Stomach smooth muscle (tissue), 2 donors: ENCODE measurements around the gene UNC13A.
"Not testable (repeated sequence)": the region's sequence is repeated elsewhere in the genome, so short reads cannot be mapped to it uniquely, and the experiment has no call there.

ENCODE experiments used
- H3K27ac ChIP-seq: one replicate; pipeline ENCODE4 v1.7.0; 2013; ENCODE audit warnings: mild to moderate bottlenecking, low read length, inconsistent platforms
- H3K27me3 ChIP-seq, 2 donors: one replicate each; pipeline ENCODE4 v1.7.0; 2013; ENCODE audit warnings: low read length in 2 of 2; ENCODE audit not compliant: insufficient read depth in 2 of 2, control insufficient read depth in 1 of 2
- H3K36me3 ChIP-seq, 2 donors: one replicate each; pipeline ENCODE4 v1.7.0; 2013; ENCODE audit warnings: low read length in 2 of 2; ENCODE audit not compliant: control insufficient read depth in 2 of 2, insufficient read depth in 2 of 2
- H3K4me1 ChIP-seq: one replicate; pipeline ENCODE4 v1.7.0; 2013; ENCODE audit warnings: low read length; ENCODE audit not compliant: control insufficient read depth, insufficient read depth
- H3K4me3 ChIP-seq, 2 donors: one replicate each; pipeline ENCODE4 v1.7.0; 2013; ENCODE audit warnings: low read length in 2 of 2
- H3K9ac ChIP-seq, 2 donors: one replicate each; pipeline ENCODE4 v1.7.0; 2013; ENCODE audit warnings: low read length in 2 of 2, mild to moderate bottlenecking in 1 of 2
- H3K9me3 ChIP-seq, 2 donors: one replicate each; pipeline ENCODE4 v1.7.0; 2013; ENCODE audit warnings: low read length in 2 of 2; ENCODE audit not compliant: control insufficient read depth in 2 of 2
- donor health status: healthy.
- donor health status: Pancreatic carcinoma.

UNC13A gene

DNA sequence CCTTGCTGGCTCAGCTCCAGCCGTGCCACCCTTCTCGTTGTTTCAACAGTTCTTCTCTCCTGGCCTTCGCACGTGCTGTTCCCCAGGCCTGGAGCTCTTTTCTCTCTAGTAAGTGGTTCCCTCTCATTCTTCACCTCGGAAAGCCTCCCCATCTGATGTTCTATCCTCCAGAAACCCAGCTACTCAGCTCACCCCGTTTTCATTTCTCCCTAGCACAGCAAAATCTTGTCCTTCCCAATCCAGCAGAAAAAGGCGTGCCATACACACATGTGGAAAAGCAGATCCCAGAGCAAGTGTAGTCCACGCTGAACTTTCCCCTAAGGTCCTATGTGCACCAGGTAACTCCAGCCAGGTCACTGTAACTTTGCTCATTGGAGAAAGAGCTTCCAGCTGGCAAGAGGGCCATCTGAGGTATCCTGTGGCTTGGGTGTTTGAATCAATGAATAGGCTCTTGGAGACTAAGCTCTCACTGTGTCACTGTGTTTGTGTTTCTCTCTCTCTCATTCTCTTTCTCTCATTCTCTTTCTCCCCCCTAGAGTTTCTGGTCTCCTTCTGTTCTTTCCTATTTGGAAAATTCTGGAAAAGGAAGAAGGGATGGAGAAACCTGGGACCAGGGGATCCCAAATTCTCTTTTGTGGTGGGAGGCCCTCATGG is 83.7 kb downstream of the UNC13A start:
- no peaks in the 10 kb centered on the region for H3K36me3 ChIP-seq
- no peak overlapping the region for H3K9ac ChIP-seq
- peaks cover 21 to 47% of the 10 kb centered on the region in 2 donors for H3K27me3 ChIP-seq
- H3K4me3 ChIP-seq = no peak overlapping the region
- no peak overlapping the region for H3K27ac ChIP-seq
- H3K9me3 ChIP-seq = no peaks in the 10 kb centered on the region
- peaks cover 10% of the 10 kb centered on the region for H3K4me1 ChIP-seq

DNA sequence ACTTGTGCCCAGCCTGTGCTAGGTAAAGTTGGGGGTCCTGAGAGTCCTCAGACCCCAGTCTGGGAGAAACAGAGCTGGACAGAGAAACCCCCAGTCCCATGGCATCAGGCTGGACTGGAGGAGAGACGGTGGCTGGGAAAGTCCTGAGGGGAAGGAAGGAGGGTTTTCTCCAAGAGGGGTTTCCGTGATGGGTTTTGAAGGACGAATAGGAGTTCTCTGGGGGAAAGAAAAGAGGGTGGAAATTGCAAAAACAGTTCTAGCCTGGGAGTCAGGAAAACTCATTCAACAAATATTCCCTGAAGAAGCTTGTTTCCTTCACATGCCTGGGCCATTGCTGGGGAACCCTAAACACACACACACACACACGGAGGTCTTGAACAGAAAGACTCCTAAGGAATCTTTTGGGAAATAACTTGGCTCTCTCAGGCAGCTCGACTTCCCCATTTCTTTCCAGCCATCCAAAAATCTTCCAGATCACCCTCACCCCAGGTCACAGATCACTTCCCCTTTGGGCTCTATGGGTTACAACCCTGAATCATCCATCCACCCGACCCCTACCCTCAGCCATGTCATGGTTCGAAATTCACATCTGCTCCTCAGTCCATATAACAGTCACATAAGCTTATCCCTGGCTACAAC is 85.2 kb downstream of the UNC13A start:
- Histone ChIP-seq H3K27me3 (peaks cover 21 to 47% of the 10 kb centered on the region in 2 donors), H3K9me3 (no peaks in the 10 kb centered on the region), H3K9ac (no peak overlapping the region), H3K4me1 (peaks cover 10% of the 10 kb centered on the region), H3K36me3 (no peaks in the 10 kb centered on the region), H3K4me3 (no peak overlapping the region), H3K27ac (no peak overlapping the region)

DNA sequence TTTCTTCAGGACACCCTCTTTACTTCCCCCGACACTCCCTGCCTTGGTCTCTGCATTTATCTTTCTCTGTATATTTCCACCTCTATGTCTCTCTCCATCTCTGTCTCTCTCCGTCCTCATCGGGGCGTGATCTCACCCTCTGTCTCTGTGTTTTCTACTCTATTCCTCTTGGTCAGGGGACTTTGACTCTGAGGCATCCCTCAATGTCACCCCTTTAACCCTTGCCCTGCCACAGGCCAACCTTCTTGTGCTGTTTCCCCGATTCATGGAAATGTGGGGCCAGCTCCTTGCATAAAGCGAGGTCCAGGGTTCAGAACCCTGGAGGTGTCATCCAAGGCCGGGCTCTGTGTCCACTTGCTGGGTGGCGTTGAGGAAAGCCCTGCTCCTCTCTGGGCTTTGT is 85.9 kb downstream of the UNC13A start:
- H3K4me3 ChIP-seq = no peak overlapping the region
- H3K9ac ChIP-seq = no peak overlapping the region
- H3K36me3 ChIP-seq = no peaks in the 10 kb centered on the region
- peaks cover 10% of the 10 kb centered on the region for H3K4me1 ChIP-seq
- no peak overlapping the region for H3K27ac ChIP-seq
- peaks cover 21 to 47% of the 10 kb centered on the region in 2 donors for H3K27me3 ChIP-seq
- no peaks in the 10 kb centered on the region for H3K9me3 ChIP-seq

DNA sequence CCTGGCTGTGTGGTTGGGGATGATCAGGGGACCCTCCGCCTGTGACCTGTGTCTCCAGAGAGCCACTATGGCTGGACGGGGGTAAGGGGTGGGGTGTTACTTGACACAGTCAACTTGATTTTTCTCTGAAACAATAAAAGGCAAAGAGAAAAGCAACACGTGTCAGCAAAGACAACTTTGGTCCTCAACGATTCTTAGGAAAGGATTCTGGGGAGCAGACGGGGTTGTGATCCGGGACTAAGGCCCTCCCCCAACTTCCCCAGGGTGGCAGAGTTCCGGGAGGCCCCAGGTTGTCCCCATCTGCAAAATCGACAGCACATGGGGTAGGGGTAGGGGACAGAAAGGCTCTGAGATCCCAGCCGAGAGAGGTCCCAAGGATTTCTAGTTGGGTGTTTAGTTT is 86.5 kb downstream of the UNC13A start:
- H3K4me1 ChIP-seq = peaks cover 10% of the 10 kb centered on the region
- H3K27ac ChIP-seq = no peak overlapping the region
- no peak overlapping the region for H3K9ac ChIP-seq
- no peaks in the 10 kb centered on the region for H3K36me3 ChIP-seq
- no peaks in the 10 kb centered on the region for H3K9me3 ChIP-seq
- H3K4me3 ChIP-seq = no peak overlapping the region
- H3K27me3 ChIP-seq = peaks cover 19 to 44% of the 10 kb centered on the region in 2 donors

DNA sequence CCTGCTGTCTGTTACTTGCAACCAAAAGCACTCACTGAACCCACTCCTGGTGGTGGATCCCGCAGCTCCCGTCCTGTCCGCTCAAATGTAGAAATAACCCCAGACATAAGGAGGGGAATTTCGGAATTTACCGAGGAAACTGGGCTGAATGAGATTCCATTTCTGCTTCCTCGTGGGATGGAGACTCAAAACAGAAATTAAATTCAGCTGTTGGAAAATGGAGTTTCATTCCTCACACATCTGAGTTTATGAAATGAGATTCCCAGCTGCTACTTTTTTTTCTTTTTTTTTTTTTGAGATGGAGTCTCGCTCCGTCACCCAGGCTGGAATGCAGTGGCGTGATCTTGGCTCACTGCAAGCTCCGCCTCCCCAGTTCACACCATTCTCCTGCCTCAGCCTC is 88.4 kb downstream of the UNC13A start:
- H3K27ac ChIP-seq = no peak overlapping the region
- H3K4me1 ChIP-seq = no peaks in the 10 kb centered on the region
- no peak overlapping the region for H3K4me3 ChIP-seq
- peaks cover 16 to 25% of the 10 kb centered on the region in 2 donors for H3K27me3 ChIP-seq
- no peaks in the 10 kb centered on the region for H3K36me3 ChIP-seq
- H3K9me3 ChIP-seq = no peaks in the 10 kb centered on the region
- H3K9ac ChIP-seq = no peak overlapping the region

DNA sequence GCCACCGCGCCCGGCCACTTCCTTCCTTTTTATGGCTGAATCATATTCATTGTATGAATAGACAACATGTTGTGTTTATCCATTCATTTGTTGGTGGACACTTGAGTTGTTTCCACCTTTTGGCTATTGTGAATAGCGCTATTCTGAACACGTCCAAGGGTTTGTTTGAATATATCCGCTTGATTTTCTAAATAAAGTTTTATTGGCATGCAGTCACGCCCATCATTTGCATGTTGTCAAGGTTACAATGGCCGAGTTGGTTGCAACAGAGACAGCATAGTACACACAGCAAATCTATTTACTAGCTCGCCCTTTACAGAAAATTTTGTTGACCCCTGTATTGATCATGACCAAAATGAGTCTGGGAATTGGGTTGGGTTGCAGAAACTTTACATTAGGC is 89.2 kb downstream of the UNC13A start:
- Histone ChIP-seq H3K9me3 (no peaks in the 10 kb centered on the region), H3K9ac (no peak overlapping the region), H3K27me3 (peaks cover 16 to 17% of the 10 kb centered on the region in 2 donors), H3K36me3 (no peaks in the 10 kb centered on the region), H3K4me1 (no peaks in the 10 kb centered on the region), H3K27ac (no peak overlapping the region), H3K4me3 (no peak overlapping the region)

DNA sequence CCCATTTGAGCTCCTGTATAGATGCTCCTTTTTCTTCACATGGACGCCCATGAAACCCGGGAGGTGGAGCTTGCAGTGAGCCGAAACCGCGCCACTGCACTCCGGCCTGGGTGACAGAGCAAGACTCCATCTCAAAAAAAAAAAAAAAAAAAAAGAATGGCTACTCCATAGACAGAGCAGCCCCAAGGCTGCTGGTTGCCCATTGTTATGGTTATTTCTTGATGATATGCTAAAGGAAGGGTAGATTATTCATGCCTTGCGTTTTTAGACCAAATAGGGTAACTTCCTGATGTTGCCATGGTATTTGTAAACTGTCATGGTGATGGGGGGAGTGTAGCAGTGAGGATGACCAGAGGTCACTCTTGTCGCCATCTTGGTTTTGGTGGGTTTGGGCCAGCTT is 90.1 kb downstream of the UNC13A start:
- H3K4me3 ChIP-seq, H3K4me1 ChIP-seq, H3K27ac ChIP-seq, H3K9ac ChIP-seq, H3K36me3 ChIP-seq, H3K9me3 ChIP-seq: not testable (repeated sequence)
- peaks cover 11 to 15% of the 10 kb centered on the region in 2 donors for H3K27me3 ChIP-seq

DNA sequence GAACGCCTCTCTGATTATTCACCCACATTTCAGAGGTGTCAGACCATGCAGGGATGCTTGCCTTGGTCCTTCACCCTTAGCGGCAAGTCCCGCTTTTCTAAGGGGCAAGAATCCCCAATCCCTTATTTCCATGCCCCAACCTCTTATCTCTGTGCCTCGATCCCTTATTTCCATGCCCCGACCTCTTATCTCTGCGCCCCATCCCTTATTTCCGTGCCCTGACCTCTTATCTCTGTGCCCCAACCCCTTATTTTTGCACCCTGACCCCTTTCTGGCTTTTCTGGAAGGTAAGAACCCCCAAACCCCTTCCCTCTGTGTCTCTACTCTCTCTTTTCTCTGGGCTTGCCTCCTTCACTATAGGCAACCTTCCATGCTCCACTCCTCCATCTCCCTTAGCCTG is 93.9 kb downstream of the UNC13A start:
- H3K4me3 ChIP-seq, H3K36me3 ChIP-seq, H3K27ac ChIP-seq, H3K27me3 ChIP-seq, H3K9ac ChIP-seq, H3K9me3 ChIP-seq, H3K4me1 ChIP-seq: not testable (repeated sequence)

DNA sequence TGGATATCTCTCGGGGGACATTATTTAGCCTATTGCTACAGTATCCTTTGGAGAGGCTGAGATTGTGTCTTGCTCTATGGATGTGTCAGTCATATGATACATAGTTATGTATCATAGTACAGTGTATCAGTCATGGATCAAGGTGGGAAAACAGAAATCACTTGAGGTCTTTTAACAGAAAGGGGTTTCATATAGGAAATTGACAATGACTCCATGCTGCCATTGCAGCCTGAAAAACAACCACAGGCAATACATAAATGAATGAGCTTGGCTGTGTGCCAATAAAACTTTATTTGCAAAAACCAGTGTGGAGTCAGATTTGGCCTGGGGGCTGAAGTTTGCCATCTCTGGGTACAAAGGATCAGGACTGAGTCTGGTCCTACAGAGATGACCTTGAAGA is 97.3 kb downstream of the UNC13A start:
- H3K36me3 ChIP-seq = no peaks in the 10 kb centered on the region
- H3K4me3 ChIP-seq = no peak overlapping the region
- no peaks in the 10 kb centered on the region for H3K27me3 ChIP-seq
- no peak overlapping the region for H3K27ac ChIP-seq
- no peaks in the 10 kb centered on the region for H3K9me3 ChIP-seq
- H3K4me1 ChIP-seq = no peaks in the 10 kb centered on the region
- no peak overlapping the region for H3K9ac ChIP-seq

DNA sequence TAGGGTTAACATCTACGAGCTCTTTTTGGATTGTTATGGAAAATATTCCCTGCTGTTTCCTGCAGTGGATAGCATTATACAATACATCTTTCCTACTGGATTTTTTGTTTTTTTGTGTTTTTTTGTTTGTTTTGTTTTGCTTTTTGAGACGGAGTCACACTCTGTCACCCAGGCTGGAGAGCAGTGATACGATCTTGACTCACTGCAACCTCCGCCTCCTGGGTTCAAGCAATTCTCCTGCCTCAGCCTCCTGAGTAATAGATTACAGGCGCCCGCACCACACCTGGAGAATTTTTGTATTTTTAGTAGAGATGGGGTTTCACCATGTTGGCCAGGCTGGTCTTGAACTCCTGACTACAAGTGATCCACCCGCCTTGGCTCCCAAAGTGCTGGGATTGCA is 102.8 kb downstream of the UNC13A start:
- H3K27me3 ChIP-seq, H3K9ac ChIP-seq, H3K4me1 ChIP-seq, H3K4me3 ChIP-seq, H3K9me3 ChIP-seq, H3K27ac ChIP-seq: not testable (repeated sequence)
- H3K36me3 ChIP-seq = peaks cover 13 to 14% of the 10 kb centered on the region in 2 donors

DNA sequence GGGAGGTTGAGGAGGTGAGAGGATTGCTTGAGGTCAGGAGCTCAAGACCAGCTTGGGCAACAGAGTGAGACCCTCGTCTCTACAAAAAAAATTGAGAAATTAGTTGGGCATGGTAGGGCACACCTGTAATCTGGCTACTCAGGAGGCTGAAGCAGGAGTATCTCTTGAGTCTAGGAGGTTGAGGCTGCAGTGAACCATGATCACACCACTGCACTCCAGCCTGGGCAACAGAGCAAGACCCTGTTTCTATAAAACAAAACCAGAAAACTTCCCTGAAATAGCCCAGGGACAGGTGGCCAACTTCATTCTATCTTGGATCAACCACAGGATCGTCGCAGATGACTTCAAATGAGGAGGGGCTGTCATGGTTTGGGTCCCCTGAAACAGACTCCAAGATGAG is 104.0 kb downstream of the UNC13A start:
- Histone ChIP-seq H3K27ac (no peak overlapping the region), H3K9ac (no peak overlapping the region), H3K4me3 (no peak overlapping the region), H3K36me3 (peaks cover 13 to 14% of the 10 kb centered on the region in 2 donors), H3K9me3 (no peaks in the 10 kb centered on the region), H3K27me3 (no peaks in the 10 kb centered on the region), H3K4me1 (no peaks in the 10 kb centered on the region)
